NCI-H748 treated with DMSO at 0.1 percent for 48 hours (cell line): ENCODE results near the gene ZNF837.
"Not testable (repeated sequence)": the region's sequence is repeated elsewhere in the genome, so short reads cannot be mapped to it uniquely, and the experiment has no call there.

Experiments used
- DNase-seq: peaks from one replicate; lab custom pipeline; 2025; lab: John Stamatoyannopoulos, UW

The ZNF837 gene

DNA sequence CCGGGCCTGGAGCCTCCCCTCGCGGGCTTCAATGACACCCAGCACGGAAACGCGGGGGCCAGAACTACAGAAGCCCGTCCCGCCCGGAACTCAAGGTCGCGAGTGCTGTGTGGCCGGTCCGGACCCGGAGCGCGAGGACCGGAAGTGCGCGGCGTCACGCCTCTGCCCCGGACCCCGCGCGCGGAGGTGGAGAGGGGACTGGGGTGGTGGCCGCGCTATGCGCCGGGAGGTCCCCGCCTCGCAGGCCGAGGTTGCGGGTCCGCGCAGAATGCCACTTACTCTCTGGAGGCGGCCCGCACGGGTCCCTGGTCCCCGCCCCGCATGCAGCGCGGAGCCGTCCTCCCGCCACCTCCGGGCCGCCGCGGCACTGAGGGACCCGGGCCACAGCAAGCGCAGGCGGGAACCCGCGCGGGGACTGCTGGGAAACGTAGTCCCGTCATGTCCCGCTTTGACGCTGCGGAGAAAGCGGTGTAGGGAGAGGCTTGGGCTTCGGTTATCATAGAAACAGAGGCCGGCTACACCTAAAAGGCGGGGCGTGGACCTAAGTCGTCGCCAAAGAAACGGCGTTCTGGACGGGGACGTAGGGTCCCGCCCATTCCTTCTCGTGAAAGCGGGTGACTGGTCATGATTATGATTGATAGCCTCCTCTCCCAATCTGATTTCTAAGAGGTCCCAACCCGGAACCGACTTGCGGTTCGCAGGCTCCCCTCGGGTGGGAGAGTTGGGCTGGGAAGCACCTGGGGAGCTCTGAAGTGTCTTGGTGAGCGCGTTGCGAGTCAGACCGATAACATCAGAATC, at the start of gene ZNF837:
Gene ZNF837 (minus strand): TSS at position 369 of the 798 bp plus-strand sequence. CDS start 11,698 bp downstream, outside the sequence.
- DNase-seq = peak; percentile 98

DNA sequence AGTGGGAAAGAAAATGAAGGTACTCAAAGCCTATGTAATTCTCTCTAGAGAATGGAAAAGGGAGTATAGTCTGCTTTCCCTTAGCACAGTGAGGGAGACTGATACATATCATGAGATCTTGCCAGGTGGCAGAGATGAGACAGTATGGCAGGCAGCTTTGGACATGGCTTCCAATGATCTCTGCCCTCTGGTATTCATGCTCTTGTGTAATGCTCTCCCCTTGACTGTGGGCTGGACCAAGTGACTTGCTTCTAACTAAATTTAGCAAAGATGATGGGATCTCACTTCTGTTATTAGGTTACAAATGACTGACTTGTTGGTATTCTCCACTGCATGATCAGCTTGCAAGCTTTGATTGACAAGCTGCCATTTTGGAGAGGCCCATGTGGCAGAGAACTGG, 48.9 kb upstream of the ZNF837 start:
- no peak for DNase-seq

DNA sequence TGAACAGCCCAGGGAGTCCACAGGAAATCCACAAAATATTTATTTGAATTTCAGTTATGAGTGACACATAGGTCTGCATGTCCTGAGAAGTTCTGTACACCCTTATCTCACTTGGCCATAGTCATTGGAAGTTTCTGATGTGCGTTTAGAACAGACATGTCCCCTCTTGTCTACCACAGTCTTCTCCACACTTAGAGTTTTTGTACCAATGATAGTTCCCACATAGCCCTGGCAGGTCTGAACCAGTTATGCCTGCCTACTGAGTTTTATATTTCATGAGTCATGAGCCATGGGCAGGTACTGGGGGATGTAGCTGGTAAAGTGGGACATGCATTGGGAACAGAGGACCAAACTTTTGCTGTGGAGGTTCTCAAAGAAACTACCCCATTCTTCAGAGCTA, 47.8 kb upstream of the ZNF837 start:
- no peak for DNase-seq

GRCh38 chr19:58417071-58417470, 36.2 kb upstream of the ZNF837 start:
- DNase-seq = no peak

- DNase-seq = no peak
Observed at GRCh38 chr19:58416604-58417003, 35.8 kb upstream of the ZNF837 start.

GRCh38 chr19:58409010-58409790, 28.4 kb upstream of the ZNF837 start:
- peak; percentile 49 for DNase-seq

DNA sequence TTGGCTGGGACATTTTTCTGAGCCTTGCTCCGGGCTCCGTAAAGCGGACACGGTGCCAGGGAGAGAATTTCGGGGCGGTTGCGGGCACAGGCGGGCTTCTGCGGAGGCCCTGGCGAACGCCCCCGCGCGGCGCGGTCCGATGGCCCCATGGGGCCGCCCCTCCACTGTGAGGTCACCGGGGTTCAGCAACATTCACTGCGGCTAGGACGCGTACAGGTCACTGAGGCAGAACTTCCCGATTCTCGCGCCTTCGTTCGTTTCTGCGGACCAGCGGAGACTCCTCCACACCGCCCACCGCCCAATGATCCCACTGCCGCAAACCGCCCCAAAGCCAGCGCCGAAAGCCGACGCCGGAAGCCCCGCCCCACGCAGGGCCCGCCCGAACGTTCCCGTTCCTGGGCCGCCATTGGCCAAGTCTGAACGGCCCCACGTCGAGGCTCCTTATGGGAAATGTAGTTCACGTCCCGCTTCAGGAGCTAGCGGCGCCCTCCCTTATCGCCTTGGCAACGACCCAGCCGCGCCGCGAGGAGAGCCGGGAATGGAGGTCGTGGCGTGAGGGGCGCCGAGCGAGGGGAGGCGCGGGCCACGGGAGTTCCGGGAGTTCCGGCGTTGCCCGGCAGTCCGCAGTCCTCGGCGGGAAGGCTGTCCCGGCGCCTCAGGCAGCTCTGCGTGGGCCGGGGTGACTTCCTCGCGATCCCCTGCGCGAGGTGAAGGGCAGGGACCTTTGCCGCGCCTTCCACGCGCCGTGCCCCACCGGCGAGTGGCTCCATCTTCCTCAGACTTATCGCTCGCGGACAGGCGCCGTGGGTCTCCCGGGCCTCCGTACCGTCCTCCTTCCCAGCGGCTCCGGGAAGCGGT, 27.6 kb upstream of the ZNF837 start, which contains the start of gene ZNF584:
Gene ZNF584 (plus strand): TSS at position 498 of the 858 bp plus-strand sequence. CDS start 499 bp downstream, outside the sequence.
- peak; percentile 97 for DNase-seq

- peak; percentile 31 for DNase-seq
Observed at GRCh38 chr19:58407658-58408151, 26.9 kb upstream of the ZNF837 start.

GRCh38 chr19:58406818-58407657, 26.2 kb upstream of the ZNF837 start:
- DNase-seq = no peak

DNA sequence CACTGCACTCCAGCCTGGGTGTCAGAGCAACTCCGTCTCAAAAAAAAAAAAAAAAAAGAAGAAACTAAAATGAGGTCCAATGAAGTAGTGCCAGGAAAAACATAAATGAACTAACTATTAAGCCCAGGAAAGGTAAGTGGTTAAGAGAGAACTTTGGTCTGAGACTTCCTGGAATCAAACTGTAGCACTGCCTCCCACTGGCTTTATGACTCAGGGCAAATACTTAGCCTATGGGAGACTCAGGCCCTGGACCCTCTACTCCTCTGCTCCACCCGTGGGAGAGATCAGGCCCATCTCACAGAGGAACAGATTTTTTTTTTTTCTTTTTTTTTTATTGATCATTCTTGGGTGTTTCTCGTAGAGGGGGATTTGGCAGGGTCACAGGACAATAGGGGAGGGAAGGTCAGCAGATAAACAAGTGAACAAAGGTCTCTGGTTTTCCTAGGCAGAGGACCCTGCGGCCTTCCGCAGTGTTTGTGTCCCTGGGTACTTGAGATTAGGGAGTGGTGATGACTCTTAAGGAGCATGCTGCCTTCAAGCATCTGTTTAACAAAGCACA, 23.2 kb upstream of the ZNF837 start:
- DNase-seq = not testable (repeated sequence)

GRCh38 chr19:58401840-58402421, 21.1 kb upstream of the ZNF837 start:
- DNase-seq = no peak

GRCh38 chr19:58400916-58401839, 20.3 kb upstream of the ZNF837 start:
- DNase-seq = peak; percentile 99

DNA sequence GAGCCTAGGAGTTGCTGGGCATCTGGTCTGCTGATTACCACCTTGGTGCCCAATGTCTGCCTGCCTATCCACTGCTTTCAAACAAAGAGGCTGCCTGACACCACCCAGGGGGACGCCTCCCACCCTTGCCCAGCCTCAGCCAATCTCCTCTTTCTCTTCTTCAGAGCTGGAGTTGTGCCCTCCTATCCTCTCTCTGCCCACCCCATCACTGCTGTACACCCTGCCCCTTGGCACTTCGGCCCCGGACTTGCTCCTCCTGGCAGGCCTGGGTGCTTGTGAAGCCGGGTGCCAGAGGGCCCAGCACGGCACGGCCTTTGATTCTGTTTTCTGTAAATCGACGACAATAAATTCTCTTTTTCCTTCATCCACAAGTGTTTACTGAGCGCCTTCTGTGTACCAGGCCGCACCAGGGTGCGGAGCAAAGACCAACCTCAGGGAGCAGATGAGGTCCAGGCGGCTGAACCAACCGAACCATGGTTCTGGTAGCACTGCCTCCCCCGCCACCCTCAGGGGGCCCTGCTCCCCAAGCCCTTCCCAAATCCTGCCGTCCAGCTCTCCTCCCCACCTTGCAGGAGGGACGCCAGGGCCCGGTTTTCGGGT, 19.6 kb upstream of the ZNF837 start:
- DNase-seq = peak; percentile 33

DNA sequence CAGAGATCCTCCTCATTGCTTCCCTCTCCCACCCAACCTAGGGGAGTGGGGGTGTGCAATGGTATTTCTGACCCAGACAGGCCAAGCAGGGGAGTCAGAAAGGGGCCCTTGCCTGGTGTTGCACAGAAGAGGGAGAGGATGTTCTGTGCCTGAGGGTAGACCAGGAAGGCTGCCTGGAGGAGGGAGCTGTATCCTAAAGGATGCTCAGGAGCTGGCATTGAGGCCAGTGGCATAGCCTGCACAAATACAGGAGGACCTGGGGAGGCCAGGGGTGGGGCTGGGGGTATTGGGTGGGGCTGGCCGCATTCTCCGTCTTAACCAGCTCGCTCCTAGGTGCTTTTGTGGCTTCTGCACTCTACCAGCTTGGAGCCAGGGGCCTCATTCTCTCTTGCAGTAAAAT, 19.1 kb upstream of the ZNF837 start:
- no peak for DNase-seq

GRCh38 chr19:58398545-58398944, 17.7 kb upstream of the ZNF837 start:
- no peak for DNase-seq

GRCh38 chr19:58398087-58398486, 17.3 kb upstream of the ZNF837 start:
- no peak for DNase-seq

- DNase-seq = no peak
Observed at GRCh38 chr19:58397533-58398037, 16.8 kb upstream of the ZNF837 start.
